ENCODE data around the gene EPHA2.

The EPHA2 gene

DNA sequence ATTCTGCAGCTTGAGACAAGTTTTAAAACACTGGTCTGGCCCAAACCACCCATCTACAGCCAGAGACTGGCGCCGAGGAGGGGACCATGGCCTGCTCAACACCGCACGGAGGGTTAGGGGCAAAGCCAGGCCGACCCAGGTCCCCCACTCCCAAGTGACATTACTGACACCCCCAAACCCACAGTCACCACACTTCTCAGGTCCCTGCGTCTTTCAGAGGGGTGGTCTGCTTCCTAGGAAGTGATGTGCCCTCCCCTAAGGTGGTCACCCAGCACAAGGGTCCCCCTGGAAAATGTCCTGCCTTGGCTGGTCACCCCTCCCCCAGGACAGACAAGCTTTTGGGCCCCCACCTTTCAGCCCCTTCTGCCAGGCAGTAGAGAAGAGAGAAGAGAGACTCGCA, 20.8 kb upstream of the EPHA2 start:
- TF ChIP-seq CTCF (IDR thresholded peaks at IDR 0.05; ENCODE audit: low read depth, low read length), result no peak

GRCh38 chr1:16175610-16176553, 20.0 kb upstream of the EPHA2 start:
- no peak for TF ChIP-seq CTCF (IDR thresholded peaks at IDR 0.05; ENCODE audit: low read depth, low read length)
- no peak overlapping the region for H3K4me3 ChIP-seq (ENCODE audit: low read depth, low read length)

More for the DNA sequence above, 20.8 kb upstream of the EPHA2 start:
- no peak overlapping the region for H3K4me3 ChIP-seq (ENCODE audit: low read depth, low read length)

GRCh38 chr1:16174886-16175598, 19.2 kb upstream of the EPHA2 start:
- TF ChIP-seq CTCF (IDR thresholded peaks at IDR 0.05; ENCODE audit: low read depth, low read length), result no peak
- no peak overlapping the region for H3K4me3 ChIP-seq (ENCODE audit: low read depth, low read length)

GRCh38 chr1:16174261-16174868, 18.5 kb upstream of the EPHA2 start:
- TF ChIP-seq CTCF (IDR thresholded peaks at IDR 0.05; ENCODE audit: low read depth, low read length), result no peak
- H3K4me3 ChIP-seq (ENCODE audit: low read depth, low read length), result no peak overlapping the region

GRCh38 chr1:16173447-16174260, 17.8 kb upstream of the EPHA2 start:
- no peak overlapping the region for H3K4me3 ChIP-seq (ENCODE audit: low read depth, low read length)
- TF ChIP-seq CTCF (IDR thresholded peaks at IDR 0.05; ENCODE audit: low read depth, low read length), result no peak

DNA sequence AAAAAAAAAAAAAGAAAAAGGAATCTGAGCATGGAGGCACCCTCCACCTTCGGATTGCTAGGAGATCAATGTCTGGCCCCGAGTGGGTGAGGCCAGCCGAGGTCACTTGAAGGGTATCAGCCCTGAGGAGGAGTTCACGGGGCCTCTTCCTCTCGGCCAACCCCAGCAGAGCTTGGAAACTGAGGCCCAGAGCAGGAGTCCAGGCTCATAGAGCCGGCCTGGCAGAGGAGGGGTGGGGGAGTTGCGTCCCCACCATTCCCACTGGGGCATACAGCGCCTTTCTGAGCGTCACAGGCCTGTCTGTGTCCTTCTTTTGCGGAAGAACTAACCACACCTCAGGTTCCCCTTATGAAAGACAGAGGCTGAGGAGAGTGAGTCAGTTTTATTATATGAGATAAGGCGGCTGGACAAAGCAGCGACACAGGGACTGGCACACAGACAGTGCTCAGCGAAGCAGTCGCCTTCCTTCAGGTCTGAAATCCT, 17.1 kb upstream of the EPHA2 start:
- H3K4me3 ChIP-seq (ENCODE audit: low read depth, low read length), result no peak overlapping the region
- no peak for TF ChIP-seq CTCF (IDR thresholded peaks at IDR 0.05; ENCODE audit: low read depth, low read length)

Measured in WI38 (cell line).